Neural cell (in vitro differentiated cells): ENCODE data around the gene AFAP1L1. TPM values are rescaled to one million over a fixed set of nuclear protein-coding genes. Genes with fewer than 3 reads are reported as not detected.

ENCODE experiments used
- H2AFZ ChIP-seq: fragments of 200-600, 300-800 bp; sonication (generic), shearing (Covaris generic); 2 replicates; pipeline ENCODE4 v1.6.0; 2014; ENCODE audit warnings: low read depth, mild to moderate bottlenecking, antibody characterized with exemption, low read length, moderate library complexity
- H3F3A ChIP-seq: fragments of 200-600 bp; shearing (Covaris generic); 2 replicates; pipeline ENCODE4 v1.6.1; 2016; ENCODE audit warnings: mild to moderate bottlenecking, moderate library complexity, mixed read lengths, antibody characterized with exemption, low read length; ENCODE audit not compliant: insufficient read depth, poor library complexity, severe bottlenecking
- H3K27ac ChIP-seq: fragments of 200-600, 300-800 bp; sonication (generic), shearing (Covaris generic); 2 replicates; pipeline ENCODE4 v1.5.1; 2014; ENCODE audit warnings: mild to moderate bottlenecking, low read length, moderate library complexity
- H3K27me3 ChIP-seq: fragments of 300-800, 200-600 bp; sonication (generic), shearing (Covaris generic); 2 replicates; pipeline ENCODE4 v1.6.0; 2014; ENCODE audit warnings: mild to moderate bottlenecking, low read depth, low read length, moderate library complexity; ENCODE audit not compliant: insufficient read depth
- H3K36me3 ChIP-seq: fragments of 300-800, 200-600 bp; sonication (generic), shearing (Covaris generic); 2 replicates; pipeline ENCODE4 v1.5.1; 2014; ENCODE audit warnings: mild to moderate bottlenecking, antibody characterized with exemption, low read length, moderate library complexity; ENCODE audit not compliant: insufficient read depth
- H3K4me2 ChIP-seq: fragments of 300-800, 200-600 bp; sonication (generic), shearing (Covaris generic); 2 replicates; pipeline ENCODE4 v1.6.0; 2014; ENCODE audit warnings: mild to moderate bottlenecking, low read length
- H3K4me3 ChIP-seq: fragments of 300-800, 200-600 bp; sonication (generic), shearing (Covaris generic); 2 replicates; pipeline ENCODE4 v1.5.1; 2014; ENCODE audit warnings: mild to moderate bottlenecking, low read length, moderate library complexity
- H3K79me2 ChIP-seq: fragments of 200-600 bp; shearing (Covaris generic); replicated peaks from 2 replicates; pipeline ENCODE4 v1.6.0; 2014; ENCODE audit warnings: mild to moderate bottlenecking, low read length, moderate library complexity; ENCODE audit not compliant: insufficient read depth
- H3K9ac ChIP-seq: fragments of 300-800, 200-600 bp; sonication (generic), shearing (Covaris generic); 2 replicates; pipeline ENCODE4 v1.6.1; 2016; ENCODE audit warnings: mild to moderate bottlenecking, low read length, mixed read lengths
- H3K9me2 ChIP-seq: fragments of 200-600 bp; shearing (Covaris generic); 2 replicates; pipeline ENCODE4 v1.6.1; 2016; ENCODE audit warnings: mild to moderate bottlenecking, low read length, mixed read lengths; ENCODE audit not compliant: insufficient read depth
- H3K9me3 ChIP-seq: fragments of 200-600, 300-800 bp; sonication (generic), shearing (Covaris generic); 2 replicates; pipeline ENCODE4 v1.6.1; 2016; ENCODE audit warnings: mild to moderate bottlenecking, mixed run types, low read length, moderate library complexity, mixed read lengths
- H4K20me1 ChIP-seq: fragments of 200-600 bp; shearing (Covaris generic); 2 replicates; pipeline ENCODE4 v1.6.1; 2016; ENCODE audit warnings: mild to moderate bottlenecking, mixed run types; ENCODE audit not compliant: insufficient read depth
- EP300 ChIP-seq: fragments of 450-650 bp; conservative IDR thresholded peaks from 2 replicates; pipeline ENCODE4 v1.6.1; 2014; ENCODE audit warnings: antibody characterized with exemption, mild to moderate bottlenecking, moderate library complexity; ENCODE audit not compliant: poor library complexity, severe bottlenecking
- EZH2 ChIP-seq: fragments of 200-600, 300-800 bp; shearing (Covaris generic), sonication (generic); IDR thresholded peaks from 2 replicates; pipeline ENCODE4 v1.6.1; 2014; ENCODE audit warnings: antibody characterized with exemption, low read length, borderline replicate concordance, mild to moderate bottlenecking; ENCODE audit not compliant: insufficient read depth, poor library complexity, severe bottlenecking
- MXI1 ChIP-seq: fragments of 450-650 bp; conservative IDR thresholded peaks from 2 replicates; pipeline ENCODE4 v1.6.1; 2014; ENCODE audit warnings: antibody characterized with exemption, mild to moderate bottlenecking; ENCODE audit not compliant: poor library complexity, severe bottlenecking
- POLR2AphosphoS5 ChIP-seq: IDR thresholded peaks from 2 replicates; pipeline ENCODE4 v1.6.1; 2012
- RAD21 ChIP-seq: fragments of 450-650 bp; conservative IDR thresholded peaks from 2 replicates; pipeline ENCODE4 v1.6.1; 2014; ENCODE audit warnings: antibody characterized with exemption, mild to moderate bottlenecking, moderate library complexity
- SMC3 ChIP-seq: fragments of 450-650 bp; conservative IDR thresholded peaks from 2 replicates; pipeline ENCODE4 v1.6.1; 2014; ENCODE audit warnings: antibody characterized with exemption, mild to moderate bottlenecking, moderate library complexity; ENCODE audit not compliant: poor library complexity
- TAF1 ChIP-seq: IDR thresholded peaks from 2 replicates; pipeline ENCODE4 v1.6.1; 2012; ENCODE audit warnings: low read depth
- polyA plus RNA-seq: library from polyadenylated mRNA; depleted of rRNA; stranded (reverse); fragments of >200 nt; gene quantifications from 2 replicates; pipeline ENCODE4 v1.2.3, GENCODE V29; 2014
- TF ChIP-seq, protein P1 (sequence below): fragments of 450-650 bp; IDR thresholded peaks from 2 replicates; pipeline ENCODE4 v1.5.1; 2014; ENCODE audit warnings: antibody characterized with exemption, mild to moderate bottlenecking, moderate library complexity; ENCODE audit not compliant: poor library complexity, severe bottlenecking
- TF ChIP-seq, protein P2 (sequence below): IDR thresholded peaks from 2 replicates; pipeline ENCODE4 v1.6.1; 2012; ENCODE audit warnings: borderline replicate concordance

The AFAP1L1 gene
- polyA plus RNA-seq, 1 donor from 2014 or later = not detected

DNA sequence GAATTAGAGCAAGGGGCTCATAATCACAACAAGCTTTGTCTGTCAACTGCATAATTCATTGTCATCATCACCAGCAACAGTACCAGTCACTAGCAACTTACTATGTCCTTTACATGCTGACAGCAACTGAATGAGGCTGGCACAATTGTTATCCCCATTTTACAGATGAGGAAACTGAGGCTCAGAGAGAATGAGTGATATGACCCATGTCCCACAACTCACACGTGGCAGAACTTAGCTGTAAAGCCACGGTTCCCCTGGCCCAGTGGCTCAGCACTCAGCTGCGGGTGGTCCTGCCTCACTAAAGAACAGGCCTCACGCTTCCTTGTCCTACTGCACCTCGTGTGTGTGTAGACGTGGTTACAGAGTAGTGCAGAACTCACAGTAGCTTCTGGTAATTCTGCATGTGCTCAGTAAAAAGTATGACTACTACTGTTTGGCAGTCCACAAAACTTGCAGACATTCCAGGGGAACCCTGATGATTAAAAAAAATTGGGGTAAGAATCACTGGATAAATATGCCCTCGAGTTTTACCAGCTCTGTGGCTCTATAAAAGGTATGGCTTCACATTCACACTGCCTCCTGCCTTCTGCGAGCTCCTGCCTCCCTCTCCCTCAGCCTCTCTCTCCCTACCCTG lies 30.2 kb downstream of the AFAP1L1 start:
- H3K4me3 ChIP-seq = no peak overlapping the region
- no peak overlapping the region for H3K27ac ChIP-seq
- TF ChIP-seq EZH2 = no peak
- no peak for TF ChIP-seq RAD21
- TF ChIP-seq, protein P1, sequence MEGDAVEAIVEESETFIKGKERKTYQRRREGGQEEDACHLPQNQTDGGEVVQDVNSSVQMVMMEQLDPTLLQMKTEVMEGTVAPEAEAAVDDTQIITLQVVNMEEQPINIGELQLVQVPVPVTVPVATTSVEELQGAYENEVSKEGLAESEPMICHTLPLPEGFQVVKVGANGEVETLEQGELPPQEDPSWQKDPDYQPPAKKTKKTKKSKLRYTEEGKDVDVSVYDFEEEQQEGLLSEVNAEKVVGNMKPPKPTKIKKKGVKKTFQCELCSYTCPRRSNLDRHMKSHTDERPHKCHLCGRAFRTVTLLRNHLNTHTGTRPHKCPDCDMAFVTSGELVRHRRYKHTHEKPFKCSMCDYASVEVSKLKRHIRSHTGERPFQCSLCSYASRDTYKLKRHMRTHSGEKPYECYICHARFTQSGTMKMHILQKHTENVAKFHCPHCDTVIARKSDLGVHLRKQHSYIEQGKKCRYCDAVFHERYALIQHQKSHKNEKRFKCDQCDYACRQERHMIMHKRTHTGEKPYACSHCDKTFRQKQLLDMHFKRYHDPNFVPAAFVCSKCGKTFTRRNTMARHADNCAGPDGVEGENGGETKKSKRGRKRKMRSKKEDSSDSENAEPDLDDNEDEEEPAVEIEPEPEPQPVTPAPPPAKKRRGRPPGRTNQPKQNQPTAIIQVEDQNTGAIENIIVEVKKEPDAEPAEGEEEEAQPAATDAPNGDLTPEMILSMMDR = no peak
- TF ChIP-seq MXI1 = no peak
- TF ChIP-seq TAF1 = no peak
- no peak for TF ChIP-seq EP300
- no peak for TF ChIP-seq POLR2AphosphoS5
- TF ChIP-seq SMC3 = no peak
- TF ChIP-seq, protein P2, sequence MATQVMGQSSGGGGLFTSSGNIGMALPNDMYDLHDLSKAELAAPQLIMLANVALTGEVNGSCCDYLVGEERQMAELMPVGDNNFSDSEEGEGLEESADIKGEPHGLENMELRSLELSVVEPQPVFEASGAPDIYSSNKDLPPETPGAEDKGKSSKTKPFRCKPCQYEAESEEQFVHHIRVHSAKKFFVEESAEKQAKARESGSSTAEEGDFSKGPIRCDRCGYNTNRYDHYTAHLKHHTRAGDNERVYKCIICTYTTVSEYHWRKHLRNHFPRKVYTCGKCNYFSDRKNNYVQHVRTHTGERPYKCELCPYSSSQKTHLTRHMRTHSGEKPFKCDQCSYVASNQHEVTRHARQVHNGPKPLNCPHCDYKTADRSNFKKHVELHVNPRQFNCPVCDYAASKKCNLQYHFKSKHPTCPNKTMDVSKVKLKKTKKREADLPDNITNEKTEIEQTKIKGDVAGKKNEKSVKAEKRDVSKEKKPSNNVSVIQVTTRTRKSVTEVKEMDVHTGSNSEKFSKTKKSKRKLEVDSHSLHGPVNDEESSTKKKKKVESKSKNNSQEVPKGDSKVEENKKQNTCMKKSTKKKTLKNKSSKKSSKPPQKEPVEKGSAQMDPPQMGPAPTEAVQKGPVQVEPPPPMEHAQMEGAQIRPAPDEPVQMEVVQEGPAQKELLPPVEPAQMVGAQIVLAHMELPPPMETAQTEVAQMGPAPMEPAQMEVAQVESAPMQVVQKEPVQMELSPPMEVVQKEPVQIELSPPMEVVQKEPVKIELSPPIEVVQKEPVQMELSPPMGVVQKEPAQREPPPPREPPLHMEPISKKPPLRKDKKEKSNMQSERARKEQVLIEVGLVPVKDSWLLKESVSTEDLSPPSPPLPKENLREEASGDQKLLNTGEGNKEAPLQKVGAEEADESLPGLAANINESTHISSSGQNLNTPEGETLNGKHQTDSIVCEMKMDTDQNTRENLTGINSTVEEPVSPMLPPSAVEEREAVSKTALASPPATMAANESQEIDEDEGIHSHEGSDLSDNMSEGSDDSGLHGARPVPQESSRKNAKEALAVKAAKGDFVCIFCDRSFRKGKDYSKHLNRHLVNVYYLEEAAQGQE = no peak
- no peak overlapping the region for H3K4me2 ChIP-seq
- H4K20me1 ChIP-seq = no peaks in the 10 kb centered on the region
- no peaks in the 10 kb centered on the region for H3K27me3 ChIP-seq
- no peak overlapping the region for H3K9ac ChIP-seq
- no peaks in the 10 kb centered on the region for H3K79me2 ChIP-seq
- no peaks in the 10 kb centered on the region for H3K9me2 ChIP-seq
- no peaks in the 10 kb centered on the region for H3K9me3 ChIP-seq
- no peaks in the 10 kb centered on the region for H3K36me3 ChIP-seq
- H3F3A ChIP-seq = no peaks in the 10 kb centered on the region
- H2AFZ ChIP-seq = no peak overlapping the region

DNA sequence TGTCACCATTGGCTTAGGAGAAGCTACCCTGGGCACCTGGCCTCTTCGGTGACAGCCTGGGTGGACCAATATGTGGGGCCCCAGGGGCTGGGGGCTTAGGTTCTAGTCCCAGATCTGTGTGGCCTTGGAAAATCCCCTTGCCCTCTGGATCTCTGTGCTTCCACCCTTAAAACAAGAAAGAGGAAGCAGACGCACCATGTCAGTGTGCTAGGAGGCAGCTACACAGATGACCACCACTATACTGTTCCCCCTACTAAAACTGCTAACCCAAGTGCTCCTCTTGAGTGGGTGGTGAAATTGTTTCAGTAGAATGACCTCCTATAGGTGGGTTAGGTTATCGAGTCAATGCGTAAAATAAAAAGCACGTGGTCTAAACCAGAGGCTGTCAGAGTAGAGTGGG lies 31.0 kb downstream of the AFAP1L1 start:
- Histone ChIP-seq H3K9me2 (no peaks in the 10 kb centered on the region), H3K79me2 (no peaks in the 10 kb centered on the region), H3K9me3 (no peaks in the 10 kb centered on the region), H3K27ac (no peak overlapping the region), H4K20me1 (no peaks in the 10 kb centered on the region), H3K4me2 (no peak overlapping the region), H2AFZ (no peak overlapping the region), H3K4me3 (no peak overlapping the region), H3K9ac (no peak overlapping the region), H3F3A (no peaks in the 10 kb centered on the region), H3K27me3 (no peaks in the 10 kb centered on the region), H3K36me3 (no peaks in the 10 kb centered on the region)
- TF ChIP-seq TAF1 = no peak
- TF ChIP-seq MXI1 = no peak
- TF ChIP-seq, protein P1 = no peak
- no peak for TF ChIP-seq RAD21
- TF ChIP-seq EP300 = no peak
- no peak for TF ChIP-seq SMC3
- no peak for TF ChIP-seq POLR2AphosphoS5
- TF ChIP-seq EZH2 = no peak
- TF ChIP-seq, protein P2 = no peak
